CD14-positive monocyte (primary cell): ENCODE results near the gene NTRK2. TPM values are rescaled to one million over a fixed set of nuclear protein-coding genes. Genes with fewer than 3 reads are reported as not detected.
"Not testable (repeated sequence)": the region's sequence is repeated elsewhere in the genome, so short reads cannot be mapped to it uniquely, and the experiment has no call there.

Experiments
- DNase-seq, 3 donors: peaks; one replicate each; pipeline ENCODE4 v3.0.0-alpha.2; 2011 to 2022
- H2AFZ ChIP-seq: 2 replicates; pipeline ENCODE4 v1.6.0; 2012; ENCODE audit warnings: mild to moderate bottlenecking, low read depth, low read length, inconsistent platforms; ENCODE audit not compliant: insufficient read depth, poor library complexity, severe bottlenecking
- H3K27ac ChIP-seq, 2 donors: 1 replicate in 1 of 2; 2 replicates in 1 of 2; pipeline ENCODE4 v1.5.1; 2012 to 2013; ENCODE audit warnings: low read length in 2 of 2, control low read depth in 1 of 2, inconsistent platforms in 1 of 2, low read depth in 1 of 2, mild to moderate bottlenecking in 1 of 2
- H3K27me3 ChIP-seq, 2 donors: one replicate each; pipeline versions ENCODE4 v1.6.0 to v1.6.1; 2011 to 2013; ENCODE audit warnings: low read length in 2 of 2; ENCODE audit not compliant: control insufficient read depth in 2 of 2, insufficient read depth in 2 of 2
- H3K36me3 ChIP-seq, 2 donors: replicated peaks in 1 of 2; 1 replicate in 1 of 2; 2 replicates in 1 of 2; pipeline versions ENCODE4 v1.5.1 to v1.6.1; 2012 to 2013; ENCODE audit warnings: low read length in 2 of 2, control low read depth in 1 of 2, inconsistent platforms in 1 of 2, mild to moderate bottlenecking in 1 of 2; ENCODE audit not compliant: insufficient read depth in 2 of 2, control insufficient read depth in 1 of 2
- H3K4me1 ChIP-seq, 2 donors: 1 replicate in 1 of 2; 2 replicates in 1 of 2; pipeline versions ENCODE4 v1.5.1 to v1.6.1; 2012 to 2013; ENCODE audit warnings: low read length in 2 of 2, control low read depth in 1 of 2, inconsistent platforms in 1 of 2, mild to moderate bottlenecking in 1 of 2, moderate library complexity in 1 of 2; ENCODE audit not compliant: insufficient read depth in 2 of 2, control insufficient read depth in 1 of 2
- H3K4me2 ChIP-seq: replicated peaks from 2 replicates; pipeline ENCODE3; 2012; ENCODE audit warnings: low read length, moderate library complexity, mild to moderate bottlenecking; ENCODE audit not compliant: poor library complexity, severe bottlenecking; ENCODE audit errors: extremely low read depth
- H3K4me3 ChIP-seq, 3 experiments: fragments of 200-600 bp in 1 of 3; sonication (generic) in 1 of 3; replicated peaks in 1 of 3; 1 replicate in 2 of 3; 2 replicates in 1 of 3; pipeline ENCODE4 v1.5.1; 2011 to 2013; ENCODE audit warnings: low read length in 3 of 3, mild to moderate bottlenecking in 3 of 3, control low read depth in 2 of 3, low read depth in 2 of 3, inconsistent platforms in 1 of 3, moderate library complexity in 1 of 3
- H3K79me2 ChIP-seq: 2 replicates; pipeline ENCODE4 v1.6.0; 2012; ENCODE audit warnings: mild to moderate bottlenecking, control low read depth, inconsistent platforms, low read length, moderate library complexity; ENCODE audit not compliant: insufficient read depth
- H3K9ac ChIP-seq: 2 replicates; pipeline ENCODE4 v1.6.0; 2017; ENCODE audit warnings: low read length, mild to moderate bottlenecking; ENCODE audit not compliant: insufficient read depth, poor library complexity, severe bottlenecking
- H3K9me3 ChIP-seq, 2 donors: replicated peaks in 1 of 2; 1 replicate in 1 of 2; 2 replicates in 1 of 2; pipeline versions ENCODE4 v1.5.1 to v1.6.1; 2012 to 2013; ENCODE audit warnings: low read length in 2 of 2, control low read depth in 1 of 2; ENCODE audit not compliant: control insufficient read depth in 1 of 2, insufficient read depth in 1 of 2
- H4K20me1 ChIP-seq: 2 replicates; pipeline ENCODE4 v1.6.0; 2012; ENCODE audit warnings: mild to moderate bottlenecking, low read length, control low read depth, moderate library complexity; ENCODE audit not compliant: insufficient read depth
- H3K27ac Mint-ChIP-seq, 7 donors: one replicate each; pipeline ENCODE4 v1.8.0; 2020; ENCODE audit warnings: mild to moderate bottlenecking in 7 of 7, mixed read lengths in 7 of 7, moderate library complexity in 6 of 7, inconsistent platforms in 2 of 7
- H3K27me3 Mint-ChIP-seq, 3 donors: one replicate each; pipeline ENCODE4 v1.8.0; 2021 to 2022; ENCODE audit warnings: low read depth in 3 of 3, mild to moderate bottlenecking in 3 of 3, mixed read lengths in 3 of 3, moderate library complexity in 3 of 3, inconsistent platforms in 1 of 3
- H3K36me3 Mint-ChIP-seq, 2 donors: one replicate each; pipeline ENCODE4 v1.8.0; 2020; ENCODE audit warnings: mixed read lengths in 2 of 2, inconsistent platforms in 1 of 2, mild to moderate bottlenecking in 1 of 2
- H3K4me1 Mint-ChIP-seq: one replicate; pipeline ENCODE4 v1.8.0; 2020; ENCODE audit warnings: mild to moderate bottlenecking, mixed read lengths
- H3K4me3 Mint-ChIP-seq, 2 donors: one replicate each; pipeline ENCODE4 v1.8.0; 2020; ENCODE audit warnings: mild to moderate bottlenecking in 2 of 2, mixed read lengths in 2 of 2, moderate library complexity in 1 of 2
- H3K9me3 Mint-ChIP-seq, 7 donors: one replicate each; pipeline ENCODE4 v1.8.0; 2020 to 2022; ENCODE audit warnings: mixed read lengths in 7 of 7, mild to moderate bottlenecking in 6 of 7, moderate library complexity in 6 of 7, inconsistent platforms in 2 of 7
- CTCF ChIP-seq: fragments of 200-600 bp; IDR thresholded peaks from one replicate; pipeline ENCODE4 v1.8.0; 2022; ENCODE audit warnings: antibody characterized with exemption, mild to moderate bottlenecking
- WGBS: methylation state at CpG from one replicate; pipeline ENCODE4 v1.1.5; 2013; ENCODE audit warnings: missing lambda C conversion rate; ENCODE audit not compliant: insufficient coverage; 5-methylcytosine and 5-hydroxymethylcytosine counted together
- intact Hi-C, 2 donors: fragments of 100-400 bp; cut with micrococcal nuclease; formaldehyde crosslinking; loops; one replicate each; pipeline versions ENCODE4 v1.15.0 to v1.15.1; 2023
- polyA plus RNA-seq, 3 donors: library from polyadenylated mRNA; depleted of rRNA in 1 of 3; unstranded in 2 of 3; stranded (reverse) in 1 of 3; fragments of 300-500 nt in 2 of 3; fragments of >200 nt in 1 of 3; fragmentation: Illumina TruSeq in 2 of 3; gene quantifications; 1 replicate in 2 of 3; 2 replicates in 1 of 3; pipeline ENCODE4 v1.2.3, GENCODE V29; 2012 to 2021

Gene NTRK2
- polyA plus RNA-seq, 3 donors, result not detected

GRCh38 chr9:85067792-85068191, 398.3 kb downstream of the NTRK2 start:
- WGBS, result 67% methylated on average over 2 of the region's 3 CpGs
- no peak for DNase-seq
- Histone ChIP-seq H2AFZ (no peak overlapping the region), H3K4me2 (no peak overlapping the region), H3K36me3 (no peaks in the 10 kb centered on the region), H3K4me3 (no peak overlapping the region), H3K9ac (no peak overlapping the region), H3K9me3 (no peaks in the 10 kb centered on the region), H3K4me1 (no peaks in the 10 kb centered on the region), H3K27me3 (no peaks in the 10 kb centered on the region), H3K27ac (no peak overlapping the region), H4K20me1 (no peaks in the 10 kb centered on the region), H3K79me2 (no peaks in the 10 kb centered on the region)
- H3K36me3 Mint-ChIP-seq, result no peaks in the 10 kb centered on the region
- no peak for TF ChIP-seq CTCF
- H3K9me3 Mint-ChIP-seq, result peaks cover 0 to 6% (median 3%) of the 10 kb centered on the region in 7 donors
- H3K4me3 Mint-ChIP-seq, result no peak overlapping the region
- no peak overlapping the region for H3K27ac Mint-ChIP-seq
- intact Hi-C loops, result no loop called here
- no peaks in the 10 kb centered on the region for H3K27me3 Mint-ChIP-seq
- no peaks in the 10 kb centered on the region for H3K4me1 Mint-ChIP-seq

- H3K27me3 Mint-ChIP-seq, H3K4me3 ChIP-seq, H3K4me1 Mint-ChIP-seq, H3K9me3 ChIP-seq, H3K4me1 ChIP-seq, H3K9me3 Mint-ChIP-seq, H3K79me2 ChIP-seq, H3K4me2 ChIP-seq, DNase-seq, H3K4me3 Mint-ChIP-seq, H3K36me3 ChIP-seq, H3K27me3 ChIP-seq, H3K27ac Mint-ChIP-seq, H3K27ac ChIP-seq, H2AFZ ChIP-seq, H3K36me3 Mint-ChIP-seq, intact Hi-C loops, H3K9ac ChIP-seq, H4K20me1 ChIP-seq: not testable (repeated sequence)
- 83% methylated on average over 2 of the region's 3 CpGs for WGBS
These were observed 399.9 kb downstream of the NTRK2 start for GRCh38 chr9:85069421-85069820.
